GM13977 (cell line): ENCODE data around the gene GPR61.
A peak's percentile ranks its signal among the peaks of the same experiment; 100 is the strongest.

Experiments
- DNase-seq: peaks from one replicate; pipeline ENCODE4 v3.0.0; 2012; ENCODE audit warnings: low spot score
- CTCF ChIP-seq: IDR thresholded peaks from 2 replicates; pipeline ENCODE4 v1.5.1; 2012; ENCODE audit warnings: mild to moderate bottlenecking, control low read depth; ENCODE audit not compliant: insufficient read depth; ENCODE audit errors: extremely low read depth, missing control alignments
- in situ Hi-C: fragments of 300-500 bp; cut with MboI; formaldehyde crosslinking; loops from one replicate; pipeline ENCODE4 v1.12.0; 2022; ENCODE audit warnings: low sequenced_read_pairs, low pct_unique_long_range_greater_than_20kb, mixed read lengths, inconsistent platforms; ENCODE audit not compliant: unreplicated experiment

Gene GPR61

GRCh38 chr1:109535481-109535880 is 4.2 kb upstream of the GPR61 start:
- no peak for TF ChIP-seq CTCF
- DNase-seq: no peak
- in situ Hi-C loops: loop anchor here (10.0 to 25.0 kb wide), 2 partner anchors 271 to 452 kb away; partner anchors contain the start of gene AHCYL1

- no peak for TF ChIP-seq CTCF
- in situ Hi-C loops: loop anchor here (10.0 to 25.0 kb wide), 2 partner anchors 271 to 451 kb away; partner anchors contain the start of gene AHCYL1
- no peak for DNase-seq
These were observed 3.6 kb upstream of the GPR61 start for GRCh38 chr1:109535971-109536491.

GRCh38 chr1:109537450-109538178 is 2.1 kb upstream of the GPR61 start:
- no peak for TF ChIP-seq CTCF
- no peak for DNase-seq
- in situ Hi-C loops: loop anchor here (10.0 to 25.0 kb wide), 2 partner anchors 273 to 450 kb away; partner anchors contain the start of gene AHCYL1

GRCh38 chr1:109538827-109539555 is 681 bp upstream of the GPR61 start:
- in situ Hi-C loops: loop anchor here (10.0 to 25.0 kb wide), 2 partner anchors 274 to 448 kb away; partner anchors contain the start of gene AHCYL1
- no peak for DNase-seq
- no peak for TF ChIP-seq CTCF

- in situ Hi-C loops: loop anchor here (10.0 to 25.0 kb wide), 2 partner anchors 234 to 446 kb away; partner anchors contain the start of gene AHCYL1
- TF ChIP-seq CTCF: no peak
- peak; percentile 2 for DNase-seq
These were observed 1.4 kb downstream of the GPR61 start for GRCh38 chr1:109541102-109541501.

- in situ Hi-C loops: loop anchor here (10.0 to 25.0 kb wide), 2 partner anchors 232 to 445 kb away; partner anchors contain the start of gene AHCYL1
- DNase-seq: peak; percentile 4
- TF ChIP-seq CTCF: no peak
These were observed 3.0 kb downstream of the GPR61 start for GRCh38 chr1:109542657-109543056.
